ENCODE measurements around the gene SESN3. TPM values are rescaled to one million over a fixed set of nuclear protein-coding genes. Genes with fewer than 3 reads are reported as not detected.

The SESN3 gene
- polyA plus RNA-seq, 1 of the 3 experiments (the other 2 are of a cell fraction): 1.7 TPM

GRCh38 chr11:95222817-95223216 lies 8.2 kb downstream of the SESN3 start:
- ChIA-PET POLR2A (no interaction called here), CTCF (no interaction called here)

More at GRCh38 chr11:95222817-95223216, 8.2 kb downstream of the SESN3 start:
- H2AFZ ChIP-seq (ENCODE audit: low read depth): no peak overlapping the region
- no peak overlapping the region for H3K9ac ChIP-seq
- no peak for TF ChIP-seq REST (IDR thresholded peaks at IDR 0.05; ENCODE audit: low read depth, low read length)
- no peak for TF ChIP-seq MEF2A (IDR thresholded peaks at IDR 0.05; ENCODE audit: borderline replicate concordance, low read depth)
- no peak for TF ChIP-seq FOXM1 (IDR thresholded peaks at IDR 0.05; ENCODE audit: low read depth)
- TF ChIP-seq NRF1 (IDR thresholded peaks at IDR 0.05; ENCODE audit: low read depth, low read length): no peak
- no peak for TF ChIP-seq USF1 (IDR thresholded peaks at IDR 0.05; ENCODE audit: borderline replicate concordance, low read depth)
- no peak for TF ChIP-seq TCF12 (IDR thresholded peaks at IDR 0.05)
- no peak for TF ChIP-seq IRF3 (IDR thresholded peaks at IDR 0.05; ENCODE audit: low read depth, low read length)
- TF ChIP-seq TEAD4 (IDR thresholded peaks at IDR 0.05; ENCODE audit: borderline replicate concordance, insufficient read depth): no peak
- TF ChIP-seq NFIC (IDR thresholded peaks at IDR 0.05; ENCODE audit: borderline replicate concordance): no peak
- no peak for TF ChIP-seq MXI1 (IDR thresholded peaks at IDR 0.05; ENCODE audit: low read depth, low read length)
- no peak for TF ChIP-seq GATA2 (CRISPR knock-in tag; IDR thresholded peaks at IDR 0.05)
- TF ChIP-seq CTCF (IDR thresholded peaks at IDR 0.05): no peak
- TF ChIP-seq, protein P1, sequence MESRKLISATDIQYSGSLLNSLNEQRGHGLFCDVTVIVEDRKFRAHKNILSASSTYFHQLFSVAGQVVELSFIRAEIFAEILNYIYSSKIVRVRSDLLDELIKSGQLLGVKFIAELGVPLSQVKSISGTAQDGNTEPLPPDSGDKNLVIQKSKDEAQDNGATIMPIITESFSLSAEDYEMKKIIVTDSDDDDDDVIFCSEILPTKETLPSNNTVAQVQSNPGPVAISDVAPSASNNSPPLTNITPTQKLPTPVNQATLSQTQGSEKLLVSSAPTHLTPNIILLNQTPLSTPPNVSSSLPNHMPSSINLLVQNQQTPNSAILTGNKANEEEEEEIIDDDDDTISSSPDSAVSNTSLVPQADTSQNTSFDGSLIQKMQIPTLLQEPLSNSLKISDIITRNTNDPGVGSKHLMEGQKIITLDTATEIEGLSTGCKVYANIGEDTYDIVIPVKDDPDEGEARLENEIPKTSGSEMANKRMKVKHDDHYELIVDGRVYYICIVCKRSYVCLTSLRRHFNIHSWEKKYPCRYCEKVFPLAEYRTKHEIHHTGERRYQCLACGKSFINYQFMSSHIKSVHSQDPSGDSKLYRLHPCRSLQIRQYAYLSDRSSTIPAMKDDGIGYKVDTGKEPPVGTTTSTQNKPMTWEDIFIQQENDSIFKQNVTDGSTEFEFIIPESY (IDR thresholded peaks at IDR 0.05; ENCODE audit: borderline replicate concordance, low read depth): no peak
- TF ChIP-seq YY1 (IDR thresholded peaks at IDR 0.05; ENCODE audit: low read depth): no peak
- no peak for TF ChIP-seq FOXJ3 (CRISPR knock-in tag; IDR thresholded peaks at IDR 0.05)
- no peak for DNase-seq
- H3K9me2 ChIP-seq: no peaks in the 10 kb centered on the region
- 67% methylated on average over 3 of the region's 3 CpGs for whole genome bisulfite sequencing (ENCODE audit: low lambda C conversion rate)
- H3K27ac ChIP-seq (ENCODE audit: low read depth in 2 of 2, low read length in 1 of 2): no peak overlapping the region
- no peaks in the 10 kb centered on the region for H3F3A ChIP-seq (replicated peaks; ENCODE audit: insufficient read depth)
- H3K79me2 ChIP-seq (ENCODE audit: insufficient read depth): no peaks in the 10 kb centered on the region; the same call in 1 of the 2 replicates
- no peaks in the 10 kb centered on the region for H4K20me1 ChIP-seq (ENCODE audit: insufficient read depth)
- H3K36me3 ChIP-seq (replicated peaks in 1 of 2; ENCODE audit: control insufficient read depth in 1 of 2, insufficient read depth in 2 of 2, low read length in 1 of 2): no peaks in the 10 kb centered on the region
- no peaks in the 10 kb centered on the region for H3K9me3 ChIP-seq
- no peaks in the 10 kb centered on the region; a peak in 1 of 4 replicates for H3K4me1 ChIP-seq (ENCODE audit: control insufficient read depth in 1 of 2, insufficient read depth in 2 of 2, low read depth in 1 of 2, low read length in 1 of 2)
- H3K4me3 ChIP-seq (ENCODE audit: low read depth in 2 of 2, low read length in 1 of 2): no peak overlapping the region
- H3K27me3 ChIP-seq (ENCODE audit: insufficient read depth): no peaks in the 10 kb centered on the region
- no peak overlapping the region for H3K4me2 ChIP-seq

All from SK-N-SH (cell line).